Measurements from ENCODE around the gene PLXNB1. TPM values are rescaled to one million over a fixed set of nuclear protein-coding genes. Genes with fewer than 3 reads are reported as not detected.
A peak's percentile ranks its signal among the peaks of the same experiment; 100 is the strongest.

Gene PLXNB1
- total and polyA plus RNA-seq, 2 of the 13 experiments (the other 11 are each of a cell fraction or from before 2014, with no cell fraction given): 86.0 to 143 TPM

- TF ChIP-seq RBM22 (optimal IDR thresholded peaks at IDR 0.05; ENCODE audit: low read length): no peak
- 0 out of 2 replicates have a peak, but pooled peaks have one; percentile 33 for TF ChIP-seq PATZ1 (CRISPR knock-in tag; IDR thresholded peaks at IDR 0.05)
- no peak for TF ChIP-seq PRMT3 (CRISPR knock-in tag; IDR thresholded peaks at IDR 0.05; ENCODE audit: borderline replicate concordance, low read depth)
- TF ChIP-seq BORCS8-MEF2B (CRISPR knock-in tag; IDR thresholded peaks at IDR 0.05): no peak
- TF ChIP-seq NFYB (CRISPR knock-in tag; IDR thresholded peaks at IDR 0.05): no peak
- TF ChIP-seq TFAP4 (IDR thresholded peaks at IDR 0.05; ENCODE audit: borderline replicate concordance, low read depth): peak; percentile 68
- no peak for TF ChIP-seq ZNF7 (CRISPR knock-in tag; IDR thresholded peaks at IDR 0.05)
- no peak for TF ChIP-seq ZBTB1 (CRISPR knock-in tag; IDR thresholded peaks at IDR 0.05; ENCODE audit: borderline replicate concordance)
- TF ChIP-seq JUND (CRISPR knock-in tag; IDR thresholded peaks at IDR 0.05): no peak
- TF ChIP-seq ZNF160 (CRISPR knock-in tag; IDR thresholded peaks at IDR 0.05): no peak
- TF ChIP-seq ZBTB10 (CRISPR knock-in tag; IDR thresholded peaks at IDR 0.05; ENCODE audit: borderline replicate concordance): no peak
- TF ChIP-seq TEAD3 (CRISPR knock-in tag; optimal IDR thresholded peaks at IDR 0.05; ENCODE audit: borderline replicate concordance): peak; percentile 90
- TF ChIP-seq AHDC1 (CRISPR knock-in tag; IDR thresholded peaks at IDR 0.05; ENCODE audit: borderline replicate concordance): no peak
- TF ChIP-seq SPEN (CRISPR knock-in tag; IDR thresholded peaks at IDR 0.05; ENCODE audit: low read depth): no peak
- TF ChIP-seq ZBTB7B (CRISPR knock-in tag; IDR thresholded peaks at IDR 0.05): no peak
- no peak for TF ChIP-seq POLR2A (IDR thresholded peaks at IDR 0.05; ENCODE audit: insufficient read depth in 1 of 2, low read depth in 2 of 2, low read length in 2 of 2)
- peak in 1 of 2 experiments; percentile 31; a peak in 1 of 4 replicates for TF ChIP-seq EP300 (IDR thresholded peaks at IDR 0.05; ENCODE audit: low read depth in 2 of 2, low read length in 2 of 2)
- peak; percentile 43; the same call in 1 of the 2 replicates for TF ChIP-seq EP300 (CRISPR knock-in tag; IDR thresholded peaks at IDR 0.05; ENCODE audit: borderline replicate concordance)
- TF ChIP-seq MXD1 (CRISPR knock-in tag; IDR thresholded peaks at IDR 0.05): no peak
- TF ChIP-seq ZMYM4 (CRISPR knock-in tag; IDR thresholded peaks at IDR 0.05): 0 out of 2 replicates have a peak, but pooled peaks have one; percentile 32
These were observed 21.4 kb upstream of the PLXNB1 start (continued) for GRCh38 chr3:48451270-48451669.

All from HepG2 (cell line).